Subcutaneous abdominal adipose tissue (tissue), 5 donors: ENCODE data around the gene CCT7.

Experiments used
- H3K27ac ChIP-seq: one replicate; pipeline ENCODE4 v1.7.0; 2013; ENCODE audit warnings: low read depth, mild to moderate bottlenecking, inconsistent platforms, low read length, moderate library complexity
- H3K27me3 ChIP-seq, 5 donors: one replicate each; pipeline ENCODE4 v1.7.0; 2013; ENCODE audit warnings: low read length in 5 of 5, inconsistent platforms in 1 of 5; ENCODE audit not compliant: control insufficient read depth in 5 of 5, insufficient read depth in 4 of 5
- H3K36me3 ChIP-seq, 5 donors: one replicate each; pipeline ENCODE4 v1.7.0; 2013; ENCODE audit warnings: low read length in 5 of 5; ENCODE audit not compliant: control insufficient read depth in 5 of 5, insufficient read depth in 5 of 5
- H3K4me1 ChIP-seq, 5 donors: one replicate each; pipeline ENCODE4 v1.7.0; 2013; ENCODE audit warnings: low read length in 5 of 5, mild to moderate bottlenecking in 3 of 5, moderate library complexity in 1 of 5; ENCODE audit not compliant: control insufficient read depth in 5 of 5, insufficient read depth in 5 of 5
- H3K4me3 ChIP-seq, 5 donors: one replicate each; pipeline ENCODE4 v1.7.0; 2013; ENCODE audit warnings: low read length in 5 of 5, low read depth in 1 of 5
- H3K9ac ChIP-seq, 5 donors: one replicate each; pipeline ENCODE4 v1.7.0; 2013; ENCODE audit warnings: low read length in 5 of 5, mild to moderate bottlenecking in 4 of 5, moderate library complexity in 3 of 5
- H3K9me3 ChIP-seq, 5 donors: one replicate each; pipeline ENCODE4 v1.7.0; 2013; ENCODE audit warnings: low read length in 5 of 5; ENCODE audit not compliant: control insufficient read depth in 5 of 5
- donor health status: healthy.
- donor health status: healthy.
- donor health status: healthy.
- donor health status: healthy.
- donor health status: healthy.

The CCT7 gene

GRCh38 chr2:73253901-73254300 is 19.8 kb downstream of the CCT7 start:
- no peaks in the 10 kb centered on the region for H3K9me3 ChIP-seq
- peaks cover 8 to 69% (median 55%) of the 10 kb centered on the region in 5 donors for H3K36me3 ChIP-seq
- no peak overlapping the region for H3K4me3 ChIP-seq
- H3K27me3 ChIP-seq, result no peaks in the 10 kb centered on the region
- no peak overlapping the region for H3K9ac ChIP-seq
- peaks cover 0 to 5% (median 5%) of the 10 kb centered on the region in 5 donors for H3K4me1 ChIP-seq
- no peak overlapping the region for H3K27ac ChIP-seq

GRCh38 chr2:73254343-73255006 is 20.4 kb downstream of the CCT7 start:
- Histone ChIP-seq H3K27ac (no peak overlapping the region), H3K27me3 (no peaks in the 10 kb centered on the region), H3K36me3 (peaks cover 4 to 63% (median 49%) of the 10 kb centered on the region in 5 donors), H3K9me3 (no peaks in the 10 kb centered on the region), H3K4me1 (peaks cover 0 to 5% (median 5%) of the 10 kb centered on the region in 5 donors), H3K4me3 (no peak overlapping the region), H3K9ac (no peak overlapping the region)

GRCh38 chr2:73255007-73255644 is 21.0 kb downstream of the CCT7 start:
- Histone ChIP-seq H3K27ac (no peak overlapping the region), H3K9ac (no peak overlapping the region), H3K4me1 (peaks cover 0 to 5% (median 5%) of the 10 kb centered on the region in 5 donors), H3K27me3 (peaks cover 0 to 2% (median 0%) of the 10 kb centered on the region in 5 donors), H3K36me3 (peaks cover 4 to 56% (median 42%) of the 10 kb centered on the region in 5 donors), H3K4me3 (no peak overlapping the region), H3K9me3 (no peaks in the 10 kb centered on the region)

GRCh38 chr2:73255907-73256617 is 22.0 kb downstream of the CCT7 start:
- H3K9ac ChIP-seq, result no peak overlapping the region
- H3K4me3 ChIP-seq, result no peak overlapping the region
- peaks cover 4 to 47% (median 33%) of the 10 kb centered on the region in 5 donors for H3K36me3 ChIP-seq
- H3K9me3 ChIP-seq, result no peaks in the 10 kb centered on the region
- H3K27ac ChIP-seq, result no peak overlapping the region
- peaks cover 0 to 6% (median 3%) of the 10 kb centered on the region in 5 donors for H3K27me3 ChIP-seq
- peaks cover 0 to 5% (median 5%) of the 10 kb centered on the region in 5 donors for H3K4me1 ChIP-seq

GRCh38 chr2:73256618-73256922 is 22.5 kb downstream of the CCT7 start:
- Histone ChIP-seq H3K27ac (no peak overlapping the region), H3K36me3 (peaks cover 4 to 42% (median 28%) of the 10 kb centered on the region in 5 donors), H3K4me1 (peaks cover 0 to 5% (median 5%) of the 10 kb centered on the region in 5 donors), H3K9me3 (no peaks in the 10 kb centered on the region), H3K27me3 (peaks cover 0 to 6% (median 3%) of the 10 kb centered on the region in 5 donors), H3K4me3 (no peak overlapping the region), H3K9ac (no peak overlapping the region)

GRCh38 chr2:73257021-73257420 is 22.9 kb downstream of the CCT7 start:
- peaks cover 4 to 37% (median 24%) of the 10 kb centered on the region in 5 donors for H3K36me3 ChIP-seq

GRCh38 chr2:73257425-73258125 is 23.5 kb downstream of the CCT7 start:
- Histone ChIP-seq H3K36me3 (peaks cover 4 to 32% (median 20%) of the 10 kb centered on the region in 5 donors), H3K4me1 (peaks cover 0 to 5% (median 5%) of the 10 kb centered on the region in 5 donors), H3K27me3 (peaks cover 0 to 6% (median 3%) of the 10 kb centered on the region in 5 donors), H3K4me3 (no peak overlapping the region), H3K9me3 (no peaks in the 10 kb centered on the region), H3K27ac (no peak overlapping the region), H3K9ac (no peak overlapping the region)

More at GRCh38 chr2:73257021-73257420, 22.9 kb downstream of the CCT7 start:
- Histone ChIP-seq H3K27me3 (peaks cover 0 to 6% (median 3%) of the 10 kb centered on the region in 5 donors), H3K9me3 (no peaks in the 10 kb centered on the region), H3K9ac (no peak overlapping the region), H3K4me1 (peaks cover 0 to 5% (median 5%) of the 10 kb centered on the region in 5 donors), H3K27ac (no peak overlapping the region), H3K4me3 (no peak overlapping the region)

GRCh38 chr2:73258186-73258912 is 24.2 kb downstream of the CCT7 start:
- H3K36me3 ChIP-seq, result peaks cover 0 to 24% (median 12%) of the 10 kb centered on the region in 5 donors

GRCh38 chr2:73258913-73259215 is 24.8 kb downstream of the CCT7 start:
- Histone ChIP-seq H3K27ac (no peak overlapping the region), H3K9ac (no peak overlapping the region), H3K9me3 (no peaks in the 10 kb centered on the region), H3K36me3 (peaks cover 0 to 19% (median 7%) of the 10 kb centered on the region in 5 donors), H3K27me3 (peaks cover 0 to 6% (median 3%) of the 10 kb centered on the region in 5 donors), H3K4me3 (no peak overlapping the region), H3K4me1 (peaks cover 0 to 5% (median 5%) of the 10 kb centered on the region in 5 donors)

More at GRCh38 chr2:73258186-73258912, 24.2 kb downstream of the CCT7 start:
- Histone ChIP-seq H3K4me1 (peaks cover 0 to 5% (median 5%) of the 10 kb centered on the region in 5 donors), H3K9me3 (no peaks in the 10 kb centered on the region), H3K4me3 (no peak overlapping the region), H3K9ac (no peak overlapping the region), H3K27ac (no peak overlapping the region), H3K27me3 (peaks cover 0 to 6% (median 3%) of the 10 kb centered on the region in 5 donors)
